HL-60 (cell line): ENCODE results near the gene PCDHB5.
"Not testable (repeated sequence)": the region's sequence is repeated elsewhere in the genome, so short reads cannot be mapped to it uniquely, and the experiment has no call there.

Source experiments
- DNase-seq, 2 experiments: peaks; one replicate each; pipeline ENCODE4 v3.0.0-alpha.2; 2010 to 2020; ENCODE audit warnings: low read depth in 1 of 2, low spot score in 1 of 2
- H3K27ac ChIP-seq: fragments of 250-450 bp; sonication (Bioruptor Pico); replicated peaks from 2 replicates; pipeline ENCODE4 v1.5.1; 2020; ENCODE audit warnings: mild to moderate bottlenecking, moderate library complexity
- H3K27me3 ChIP-seq: fragments of 250-450 bp; sonication (Bioruptor Pico); 2 replicates; pipeline ENCODE4 v1.5.1; 2021; ENCODE audit warnings: mild to moderate bottlenecking, moderate library complexity; ENCODE audit not compliant: insufficient read depth, poor library complexity, severe bottlenecking
- H3K4me3 ChIP-seq: replicated peaks from 2 replicates; pipeline ENCODE4 v1.5.1; 2011; ENCODE audit warnings: mild to moderate bottlenecking, control low read depth, low read length; ENCODE audit not compliant: insufficient read depth
- GABPA ChIP-seq: IDR thresholded peaks from 2 replicates; pipeline ENCODE4 v1.6.1; 2012; ENCODE audit warnings: low read depth
- POLR2AphosphoS5 ChIP-seq: IDR thresholded peaks from 2 replicates; pipeline ENCODE4 v1.6.1; 2012; ENCODE audit warnings: low read depth
- SPI1 ChIP-seq: IDR thresholded peaks from 2 replicates; pipeline ENCODE4 v1.6.1; 2012; ENCODE audit warnings: low read depth, mild to moderate bottlenecking, borderline replicate concordance
- TF ChIP-seq, protein P1 (sequence below): IDR thresholded peaks from 2 replicates; pipeline ENCODE4 v1.6.1; 2012; ENCODE audit warnings: low read depth; ENCODE audit not compliant: insufficient replicate concordance
- TF ChIP-seq, protein P2 (sequence below): IDR thresholded peaks from one replicate; pipeline ENCODE4 v1.5.1; 2011; ENCODE audit warnings: low read length, control low read depth, inconsistent platforms; ENCODE audit not compliant: insufficient read depth

Gene PCDHB5

GRCh38 chr5:141119250-141119649 is 15.8 kb upstream of the PCDHB5 start:
- no peaks in the 10 kb centered on the region for H3K27me3 ChIP-seq
- DNase-seq = no peak
- no peak overlapping the region for H3K4me3 ChIP-seq
- no peak for TF ChIP-seq POLR2AphosphoS5
- TF ChIP-seq, protein P1, sequence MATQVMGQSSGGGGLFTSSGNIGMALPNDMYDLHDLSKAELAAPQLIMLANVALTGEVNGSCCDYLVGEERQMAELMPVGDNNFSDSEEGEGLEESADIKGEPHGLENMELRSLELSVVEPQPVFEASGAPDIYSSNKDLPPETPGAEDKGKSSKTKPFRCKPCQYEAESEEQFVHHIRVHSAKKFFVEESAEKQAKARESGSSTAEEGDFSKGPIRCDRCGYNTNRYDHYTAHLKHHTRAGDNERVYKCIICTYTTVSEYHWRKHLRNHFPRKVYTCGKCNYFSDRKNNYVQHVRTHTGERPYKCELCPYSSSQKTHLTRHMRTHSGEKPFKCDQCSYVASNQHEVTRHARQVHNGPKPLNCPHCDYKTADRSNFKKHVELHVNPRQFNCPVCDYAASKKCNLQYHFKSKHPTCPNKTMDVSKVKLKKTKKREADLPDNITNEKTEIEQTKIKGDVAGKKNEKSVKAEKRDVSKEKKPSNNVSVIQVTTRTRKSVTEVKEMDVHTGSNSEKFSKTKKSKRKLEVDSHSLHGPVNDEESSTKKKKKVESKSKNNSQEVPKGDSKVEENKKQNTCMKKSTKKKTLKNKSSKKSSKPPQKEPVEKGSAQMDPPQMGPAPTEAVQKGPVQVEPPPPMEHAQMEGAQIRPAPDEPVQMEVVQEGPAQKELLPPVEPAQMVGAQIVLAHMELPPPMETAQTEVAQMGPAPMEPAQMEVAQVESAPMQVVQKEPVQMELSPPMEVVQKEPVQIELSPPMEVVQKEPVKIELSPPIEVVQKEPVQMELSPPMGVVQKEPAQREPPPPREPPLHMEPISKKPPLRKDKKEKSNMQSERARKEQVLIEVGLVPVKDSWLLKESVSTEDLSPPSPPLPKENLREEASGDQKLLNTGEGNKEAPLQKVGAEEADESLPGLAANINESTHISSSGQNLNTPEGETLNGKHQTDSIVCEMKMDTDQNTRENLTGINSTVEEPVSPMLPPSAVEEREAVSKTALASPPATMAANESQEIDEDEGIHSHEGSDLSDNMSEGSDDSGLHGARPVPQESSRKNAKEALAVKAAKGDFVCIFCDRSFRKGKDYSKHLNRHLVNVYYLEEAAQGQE = no peak
- TF ChIP-seq GABPA = no peak
- TF ChIP-seq, protein P2, sequence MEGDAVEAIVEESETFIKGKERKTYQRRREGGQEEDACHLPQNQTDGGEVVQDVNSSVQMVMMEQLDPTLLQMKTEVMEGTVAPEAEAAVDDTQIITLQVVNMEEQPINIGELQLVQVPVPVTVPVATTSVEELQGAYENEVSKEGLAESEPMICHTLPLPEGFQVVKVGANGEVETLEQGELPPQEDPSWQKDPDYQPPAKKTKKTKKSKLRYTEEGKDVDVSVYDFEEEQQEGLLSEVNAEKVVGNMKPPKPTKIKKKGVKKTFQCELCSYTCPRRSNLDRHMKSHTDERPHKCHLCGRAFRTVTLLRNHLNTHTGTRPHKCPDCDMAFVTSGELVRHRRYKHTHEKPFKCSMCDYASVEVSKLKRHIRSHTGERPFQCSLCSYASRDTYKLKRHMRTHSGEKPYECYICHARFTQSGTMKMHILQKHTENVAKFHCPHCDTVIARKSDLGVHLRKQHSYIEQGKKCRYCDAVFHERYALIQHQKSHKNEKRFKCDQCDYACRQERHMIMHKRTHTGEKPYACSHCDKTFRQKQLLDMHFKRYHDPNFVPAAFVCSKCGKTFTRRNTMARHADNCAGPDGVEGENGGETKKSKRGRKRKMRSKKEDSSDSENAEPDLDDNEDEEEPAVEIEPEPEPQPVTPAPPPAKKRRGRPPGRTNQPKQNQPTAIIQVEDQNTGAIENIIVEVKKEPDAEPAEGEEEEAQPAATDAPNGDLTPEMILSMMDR = no peak
- no peak overlapping the region for H3K27ac ChIP-seq

DNA sequence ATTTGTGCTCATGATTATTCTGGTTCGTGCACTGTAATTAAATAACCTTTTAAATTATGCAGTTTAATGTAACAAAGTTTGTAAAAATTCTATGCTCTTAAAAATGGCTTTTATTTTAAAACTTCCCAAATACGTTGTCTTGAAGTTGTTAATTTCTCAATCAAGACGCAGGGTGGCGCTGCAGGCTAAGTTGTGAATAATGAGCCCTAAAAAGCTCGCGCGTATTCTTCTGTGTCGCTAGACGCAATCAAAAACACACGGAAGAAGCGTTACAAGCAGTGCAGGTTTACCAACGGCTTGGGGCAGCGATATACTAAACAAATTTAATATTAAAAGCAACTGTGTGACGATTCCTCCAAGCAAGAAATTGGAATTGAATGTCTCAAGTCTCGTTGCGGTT is 13.4 kb upstream of the PCDHB5 start, which contains the start of gene PCDHB4:
TSS of gene PCDHB4 (plus strand) at position 256 of the 400 bp plus-strand sequence. CDS start 181 bp downstream, outside the sequence.
- no peak within 1 kb of the TSS for H3K4me3 ChIP-seq
- no peak for DNase-seq

DNA sequence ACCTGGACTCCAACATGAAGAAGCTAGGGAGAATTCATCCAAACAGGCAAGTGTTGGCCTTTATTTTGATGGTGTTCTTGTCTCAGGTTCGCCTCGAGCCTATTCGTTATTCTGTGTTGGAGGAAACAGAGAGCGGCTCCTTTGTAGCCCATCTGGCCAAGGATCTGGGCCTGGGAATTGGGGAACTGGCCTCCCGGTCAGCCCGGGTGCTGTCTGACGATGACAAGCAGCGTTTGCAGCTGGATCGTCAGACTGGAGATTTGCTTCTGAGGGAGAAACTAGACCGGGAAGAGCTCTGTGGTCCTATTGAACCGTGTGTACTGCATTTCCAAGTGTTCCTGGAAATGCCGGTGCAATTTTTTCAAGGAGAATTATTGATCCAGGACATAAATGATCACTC is 13.0 kb upstream of the PCDHB5 start:
- Histone ChIP-seq H3K27ac (no peak overlapping the region), H3K27me3 (no peaks in the 10 kb centered on the region), H3K4me3 (no peak overlapping the region)
- no peak for DNase-seq
- no peak for TF ChIP-seq SPI1
- TF ChIP-seq, protein P1 = no peak
- TF ChIP-seq, protein P2 = no peak

More for the DNA sequence above, 13.4 kb upstream of the PCDHB5 start, which contains the start of gene PCDHB4:
- TF ChIP-seq, protein P2 = no peak
- Histone ChIP-seq H3K27ac (no peak within 1 kb of the TSS), H3K27me3 (no peaks in the 10 kb centered on the region)

- not testable (repeated sequence) for H3K27me3 ChIP-seq, DNase-seq, H3K4me3 ChIP-seq, H3K27ac ChIP-seq
These were observed 11.4 kb upstream of the PCDHB5 start for GRCh38 chr5:141123396-141124135.
